NCI-H2107 treated with DMSO at 0.1 percent for 48 hours (cell line): ENCODE data around the gene CXXC5.

ENCODE experiments used
- DNase-seq: peaks from one replicate; lab custom pipeline; 2025; ENCODE audit not compliant: unreplicated experiment; lab: John Stamatoyannopoulos, UW

Gene CXXC5

GRCh38 chr5:139678751-139679750 is 30.9 kb downstream of the CXXC5 start:
- DNase-seq: no peak

- no peak for DNase-seq
Measured at GRCh38 chr5:139680368-139681111, 32.4 kb downstream of the CXXC5 start.

- no peak for DNase-seq
Measured at GRCh38 chr5:139681112-139681458, 32.9 kb downstream of the CXXC5 start.

GRCh38 chr5:139681466-139681865 is 33.3 kb downstream of the CXXC5 start:
- no peak for DNase-seq

GRCh38 chr5:139682016-139682975 is 34.1 kb downstream of the CXXC5 start:
- DNase-seq: no peak

- DNase-seq: no peak
Measured at GRCh38 chr5:139683295-139684271, 35.4 kb downstream of the CXXC5 start.

- no peak for DNase-seq
Measured at GRCh38 chr5:139684350-139684880, 36.3 kb downstream of the CXXC5 start.

GRCh38 chr5:139684881-139685749 is 37.0 kb downstream of the CXXC5 start:
- no peak for DNase-seq

- no peak for DNase-seq
Measured at GRCh38 chr5:139685886-139686285, 37.7 kb downstream of the CXXC5 start.

- DNase-seq: no peak
Measured at GRCh38 chr5:139686356-139686705, 38.2 kb downstream of the CXXC5 start.

- no peak for DNase-seq
Measured at GRCh38 chr5:139686706-139687441, 38.7 kb downstream of the CXXC5 start.

- no peak for DNase-seq
Measured at GRCh38 chr5:139687656-139688055, 39.5 kb downstream of the CXXC5 start.

- DNase-seq: no peak
Measured at GRCh38 chr5:139688088-139688702, 40.0 kb downstream of the CXXC5 start.

GRCh38 chr5:139688751-139689372 is 40.7 kb downstream of the CXXC5 start:
- DNase-seq: no peak

- no peak for DNase-seq
Measured at GRCh38 chr5:139689631-139690063, 41.5 kb downstream of the CXXC5 start.

GRCh38 chr5:139690064-139690802 is 42.1 kb downstream of the CXXC5 start:
- DNase-seq: no peak
